ENCODE data around the gene MARK2. TPM values are rescaled to one million over a fixed set of nuclear protein-coding genes. Genes with fewer than 3 reads are reported as not detected.
A peak's percentile ranks its signal among the peaks of the same experiment; 100 is the strongest.

Gene MARK2
- total RNA-seq, 1 donor from 2014 or later = 11.8 TPM

- DNase-seq (ENCODE audit: low spot score in 2 of 2) = peak in 1 of 2 donors; percentile 42
- FAIRE-seq = no peak
Measured at GRCh38 chr11:63918507-63919191, 79.7 kb downstream of the MARK2 start.

- DNase-seq (ENCODE audit: low spot score in 2 of 2) (peak in 1 of 2 donors; percentile 67), FAIRE-seq (no peak)
Measured at GRCh38 chr11:63919267-63920125, 80.6 kb downstream of the MARK2 start.

GRCh38 chr11:63920126-63920938 is 81.4 kb downstream of the MARK2 start:
- FAIRE-seq = no peak
- DNase-seq (ENCODE audit: low spot score in 2 of 2) = peak in 1 of 2 donors; percentile 73

GRCh38 chr11:63920939-63921417 is 82.1 kb downstream of the MARK2 start:
- DNase-seq (ENCODE audit: low spot score in 2 of 2) (no peak), FAIRE-seq (no peak)

GRCh38 chr11:63922673-63923192 is 83.8 kb downstream of the MARK2 start:
- DNase-seq (ENCODE audit: low spot score in 2 of 2) (no peak), FAIRE-seq (no peak)

GRCh38 chr11:63923319-63923718 is 84.4 kb downstream of the MARK2 start:
- FAIRE-seq (no peak), DNase-seq (ENCODE audit: low spot score in 2 of 2) (no peak)

- DNase-seq (ENCODE audit: low spot score in 2 of 2) (no peak), FAIRE-seq (no peak)
Measured at GRCh38 chr11:63929616-63930015, 90.7 kb downstream of the MARK2 start.

GRCh38 chr11:63931045-63931444 is 92.1 kb downstream of the MARK2 start:
- FAIRE-seq = no peak
- DNase-seq (ENCODE audit: low spot score in 2 of 2) = no peak

GRCh38 chr11:63931876-63932275 is 93.0 kb downstream of the MARK2 start:
- FAIRE-seq = no peak
- no peak for DNase-seq (ENCODE audit: low spot score in 2 of 2)

GRCh38 chr11:63933459-63933858 is 94.5 kb downstream of the MARK2 start:
- FAIRE-seq = no peak
- no peak for DNase-seq (ENCODE audit: low spot score in 2 of 2)

GRCh38 chr11:63937713-63938478 is 99.0 kb downstream of the MARK2 start:
- FAIRE-seq = no peak
- no peak for DNase-seq (ENCODE audit: low spot score in 2 of 2)

GRCh38 chr11:63938479-63939396 is 99.8 kb downstream of the MARK2 start, which contains the start of gene NAA40:
NAA40 (plus strand) TSS chr11:63939002; CDS start chr11:63939097, 95 bp downstream.
- no peak for FAIRE-seq
- peak; percentile 97 to 98 for DNase-seq (ENCODE audit: low spot score in 2 of 2)

- FAIRE-seq = no peak
Measured at GRCh38 chr11:63939397-63939891, 100.5 kb downstream of the MARK2 start.

GRCh38 chr11:63940786-63941185 is 101.9 kb downstream of the MARK2 start:
- DNase-seq (ENCODE audit: low spot score in 2 of 2) (no peak), FAIRE-seq (no peak)

More at GRCh38 chr11:63939397-63939891, 100.5 kb downstream of the MARK2 start:
- DNase-seq (ENCODE audit: low spot score in 2 of 2) = peak; percentile 38 to 39

- DNase-seq (ENCODE audit: low spot score in 2 of 2) = no peak
- no peak for FAIRE-seq
Measured at GRCh38 chr11:63941901-63942300, 103.0 kb downstream of the MARK2 start.

- DNase-seq (ENCODE audit: low spot score in 2 of 2) (no peak), FAIRE-seq (no peak)
Measured at GRCh38 chr11:63942803-63943202, 103.9 kb downstream of the MARK2 start.

- DNase-seq (ENCODE audit: low spot score in 2 of 2) = no peak
Measured at GRCh38 chr11:63944987-63945386, 106.1 kb downstream of the MARK2 start.

GRCh38 chr11:63945477-63946163 is 106.7 kb downstream of the MARK2 start:
- DNase-seq (ENCODE audit: low spot score in 2 of 2) (peak; percentile 73 to 81), FAIRE-seq (no peak)

More at GRCh38 chr11:63944987-63945386, 106.1 kb downstream of the MARK2 start:
- no peak for FAIRE-seq
